Measurements from ENCODE around the gene ZBTB44. TPM values are rescaled to one million over a fixed set of nuclear protein-coding genes. Genes with fewer than 3 reads are reported as not detected.
"Not testable (repeated sequence)": the region's sequence is repeated elsewhere in the genome, so short reads cannot be mapped to it uniquely, and the experiment has no call there.

Gene ZBTB44
- total RNA-seq, 2 experiments from 2014 or later, result 35.0 to 39.8 TPM

DNA sequence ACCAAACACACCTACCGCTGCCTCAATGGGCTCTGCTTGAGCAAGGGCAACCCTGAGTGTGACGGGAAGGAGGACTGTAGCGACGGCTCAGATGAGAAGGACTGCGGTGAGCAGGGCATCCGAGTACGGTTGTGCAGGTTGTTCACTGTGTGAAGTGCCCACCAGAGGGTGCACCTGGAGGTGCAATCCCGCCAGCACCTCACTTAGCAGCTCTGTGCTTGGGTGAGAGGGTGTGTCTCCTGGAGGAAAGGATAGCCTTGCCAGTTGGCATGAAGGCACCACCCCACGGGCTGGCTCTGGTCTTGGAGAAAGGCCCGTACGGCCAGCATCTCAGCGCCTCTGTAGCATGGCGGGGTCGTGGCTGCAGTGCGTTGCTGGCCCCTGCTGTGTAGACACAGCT is 115.8 kb downstream of the ZBTB44 start:
- DNase-seq, result no peak
- Mint-ChIP-seq H3K27me3 (ENCODE audit: low read depth) (no peaks in the 10 kb centered on the region), H3K27ac (no peak overlapping the region), H3K36me3 (ENCODE audit: low read depth) (no peaks in the 10 kb centered on the region), H3K4me1 (ENCODE audit: low read depth) (no peaks in the 10 kb centered on the region), H3K9me3 (no peaks in the 10 kb centered on the region), H3K4me3 (no peak overlapping the region)
- CTCF ChIA-PET, result no interaction called here
- intact Hi-C loops (cut with micrococcal nuclease), result no loop called here

DNA sequence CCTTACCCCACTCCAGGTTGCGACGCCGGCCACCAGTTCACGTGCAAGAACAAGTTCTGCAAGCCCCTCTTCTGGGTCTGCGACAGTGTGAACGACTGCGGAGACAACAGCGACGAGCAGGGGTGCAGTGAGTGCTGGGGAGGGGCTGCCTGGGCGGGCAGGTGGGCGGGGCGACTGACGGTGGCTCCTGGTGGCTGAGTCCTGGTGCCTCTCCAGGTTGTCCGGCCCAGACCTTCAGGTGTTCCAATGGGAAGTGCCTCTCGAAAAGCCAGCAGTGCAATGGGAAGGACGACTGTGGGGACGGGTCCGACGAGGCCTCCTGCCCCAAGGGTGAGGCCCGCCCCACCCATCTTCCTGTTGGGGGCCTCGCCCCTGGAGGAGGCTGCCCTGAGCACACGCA is 116.4 kb downstream of the ZBTB44 start:
- CTCF ChIA-PET, result interaction anchor here (1.2 kb wide), 1 partner anchor 14 kb away, joined by 4 read pairs; no protein-coding TSS in a partner anchor
- DNase-seq, result no peak
- H3K27me3 Mint-ChIP-seq (ENCODE audit: low read depth), result no peaks in the 10 kb centered on the region
- intact Hi-C loops (cut with micrococcal nuclease), result no loop called here
- no peak overlapping the region for H3K27ac Mint-ChIP-seq
- no peaks in the 10 kb centered on the region for H3K36me3 Mint-ChIP-seq (ENCODE audit: low read depth)
- no peaks in the 10 kb centered on the region for H3K9me3 Mint-ChIP-seq
- H3K4me1 Mint-ChIP-seq (ENCODE audit: low read depth), result no peaks in the 10 kb centered on the region
- H3K4me3 Mint-ChIP-seq, result no peak overlapping the region

GRCh38 chr11:130197386-130198035 is 117.2 kb downstream of the ZBTB44 start:
- Mint-ChIP-seq H3K9me3 (no peaks in the 10 kb centered on the region), H3K4me3 (no peak overlapping the region), H3K4me1 (ENCODE audit: low read depth) (no peaks in the 10 kb centered on the region), H3K27me3 (ENCODE audit: low read depth) (no peaks in the 10 kb centered on the region), H3K36me3 (ENCODE audit: low read depth) (no peaks in the 10 kb centered on the region), H3K27ac (no peak overlapping the region)
- CTCF ChIA-PET, result interaction anchor here (1.2 kb wide), 1 partner anchor 15 kb away, joined by 4 read pairs; no protein-coding TSS in a partner anchor
- no peak for DNase-seq
- intact Hi-C loops (cut with micrococcal nuclease), result no loop called here

- H3K4me1 Mint-ChIP-seq (ENCODE audit: low read depth), result no peaks in the 10 kb centered on the region
- H3K4me3 Mint-ChIP-seq, result no peak overlapping the region
- intact Hi-C loops (cut with micrococcal nuclease), result no loop called here
- no peak overlapping the region for H3K27ac Mint-ChIP-seq
- no peak for DNase-seq
- H3K9me3 Mint-ChIP-seq, result no peaks in the 10 kb centered on the region
- H3K36me3 Mint-ChIP-seq (ENCODE audit: low read depth), result no peaks in the 10 kb centered on the region
- CTCF ChIA-PET, result interaction anchor here (0.7 kb wide), 1 partner anchor 235 kb away, joined by 3 read pairs; no protein-coding TSS in a partner anchor
- no peaks in the 10 kb centered on the region for H3K27me3 Mint-ChIP-seq (ENCODE audit: low read depth)
Observed at GRCh38 chr11:130194241-130195023, 120.3 kb downstream of the ZBTB44 start.

DNA sequence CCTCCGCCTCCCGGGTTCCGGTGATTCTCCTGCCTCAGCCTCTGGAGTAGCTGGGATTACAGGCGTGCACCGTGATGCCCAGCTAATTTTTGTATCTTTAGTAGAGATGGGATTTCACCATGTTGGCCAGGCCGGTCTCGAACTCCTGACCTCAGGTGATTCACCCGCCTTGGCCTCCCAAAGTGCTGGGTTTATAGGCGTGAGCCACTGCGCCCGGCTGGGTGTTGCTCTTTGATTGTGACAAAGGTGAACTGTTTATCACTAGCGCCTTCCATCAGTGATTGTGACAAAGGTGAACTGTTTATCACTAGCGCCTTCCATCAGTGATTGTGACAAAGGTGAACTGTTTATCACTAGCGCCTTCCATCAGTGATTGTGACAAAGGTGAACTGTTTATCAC is 121.2 kb downstream of the ZBTB44 start:
- CTCF ChIA-PET, result interaction anchor here (0.7 kb wide), 1 partner anchor 176 kb away, joined by 3 read pairs; no protein-coding TSS in a partner anchor
- H3K27ac Mint-ChIP-seq; intact Hi-C loops (cut with micrococcal nuclease); H3K4me1 Mint-ChIP-seq (ENCODE audit: low read depth); DNase-seq; H3K36me3 Mint-ChIP-seq (ENCODE audit: low read depth); H3K4me3 Mint-ChIP-seq; H3K9me3 Mint-ChIP-seq; H3K27me3 Mint-ChIP-seq (ENCODE audit: low read depth): not testable (repeated sequence)

- Mint-ChIP-seq H3K27ac (no peak overlapping the region), H3K9me3 (no peaks in the 10 kb centered on the region), H3K27me3 (ENCODE audit: low read depth) (no peaks in the 10 kb centered on the region), H3K4me3 (no peak overlapping the region), H3K36me3 (ENCODE audit: low read depth) (no peaks in the 10 kb centered on the region), H3K4me1 (ENCODE audit: low read depth) (no peaks in the 10 kb centered on the region)
- intact Hi-C loops (cut with micrococcal nuclease), result no loop called here
- CTCF ChIA-PET, result no interaction called here
- DNase-seq, result no peak
Observed at GRCh38 chr11:130192845-130193267, 121.9 kb downstream of the ZBTB44 start.

DNA sequence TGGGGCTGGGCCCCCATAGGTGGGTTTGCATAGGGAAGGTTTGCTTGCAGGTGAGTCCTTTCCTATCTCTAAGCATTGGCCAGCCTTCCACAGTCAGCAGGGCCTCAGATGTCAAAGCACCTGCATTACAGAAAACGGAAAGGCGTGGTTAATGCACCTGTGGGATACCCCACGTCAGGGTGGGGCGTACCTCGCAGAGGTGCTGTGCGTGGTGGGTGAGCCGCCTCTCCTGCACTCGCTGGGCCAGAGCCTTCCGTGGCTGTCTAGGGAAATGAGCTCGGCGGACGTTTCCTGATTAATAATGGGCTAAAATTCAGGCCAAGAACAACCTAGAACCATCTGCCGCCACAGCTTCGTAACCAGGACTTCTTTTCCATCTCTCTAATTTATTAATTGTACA is 122.8 kb downstream of the ZBTB44 start:
- Mint-ChIP-seq H3K27ac (no peak overlapping the region), H3K36me3 (ENCODE audit: low read depth) (no peaks in the 10 kb centered on the region), H3K4me1 (ENCODE audit: low read depth) (no peaks in the 10 kb centered on the region), H3K4me3 (no peak overlapping the region), H3K9me3 (no peaks in the 10 kb centered on the region), H3K27me3 (ENCODE audit: low read depth) (no peaks in the 10 kb centered on the region)
- CTCF ChIA-PET, result no interaction called here
- no peak for DNase-seq
- intact Hi-C loops (cut with micrococcal nuclease), result no loop called here

GRCh38 chr11:130190371-130190881 is 124.3 kb downstream of the ZBTB44 start:
- H3K4me3 Mint-ChIP-seq, result no peak overlapping the region
- CTCF ChIA-PET, result no interaction called here
- no peaks in the 10 kb centered on the region for H3K4me1 Mint-ChIP-seq (ENCODE audit: low read depth)
- intact Hi-C loops (cut with micrococcal nuclease), result no loop called here
- no peaks in the 10 kb centered on the region for H3K36me3 Mint-ChIP-seq (ENCODE audit: low read depth)
- H3K27ac Mint-ChIP-seq, result no peak overlapping the region
- no peaks in the 10 kb centered on the region for H3K27me3 Mint-ChIP-seq (ENCODE audit: low read depth)
- no peaks in the 10 kb centered on the region for H3K9me3 Mint-ChIP-seq
- no peak for DNase-seq

DNA sequence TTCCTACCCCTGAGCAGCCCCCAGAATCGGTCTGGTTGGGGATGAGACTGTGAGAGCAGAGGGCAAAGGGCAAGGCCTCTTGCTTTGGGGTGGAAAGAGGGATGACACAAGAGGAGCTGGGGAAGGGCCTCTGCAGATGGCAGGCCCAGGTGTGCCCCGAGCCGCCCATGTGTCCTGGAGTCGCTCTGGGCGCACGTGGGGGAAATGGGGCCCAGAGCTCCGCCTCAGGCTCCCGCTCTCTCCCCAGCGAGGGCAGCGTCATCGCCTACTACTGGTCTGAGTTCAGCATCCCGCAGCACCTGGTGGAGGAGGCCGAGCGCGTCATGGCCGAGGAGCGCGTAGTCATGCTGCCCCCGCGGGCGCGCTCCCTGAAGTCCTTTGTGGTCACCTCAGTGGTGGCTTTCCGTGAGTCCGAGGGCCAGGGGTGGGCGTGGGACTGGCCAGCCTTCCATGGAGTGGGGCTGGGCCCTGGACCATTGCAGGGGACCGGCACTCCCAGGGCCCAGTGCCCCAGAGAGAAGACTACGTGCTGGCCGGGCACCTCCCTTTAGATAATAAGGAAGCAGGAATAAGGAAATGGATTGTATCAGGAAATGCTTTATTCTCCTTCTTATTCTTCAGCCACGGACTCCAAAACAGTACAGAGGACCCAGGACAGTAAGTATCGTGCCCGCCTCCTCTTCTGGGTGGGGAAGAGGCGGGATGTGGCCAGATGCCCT is 125.1 kb downstream of the ZBTB44 start:
- Mint-ChIP-seq H3K4me3 (no peak overlapping the region), H3K27me3 (ENCODE audit: low read depth) (peaks cover 2% of the 10 kb centered on the region), H3K27ac (no peak overlapping the region), H3K4me1 (ENCODE audit: low read depth) (no peaks in the 10 kb centered on the region), H3K36me3 (ENCODE audit: low read depth) (no peaks in the 10 kb centered on the region), H3K9me3 (no peaks in the 10 kb centered on the region)
- CTCF ChIA-PET, result no interaction called here
- intact Hi-C loops (cut with micrococcal nuclease), result no loop called here
- DNase-seq, result no peak

DNA sequence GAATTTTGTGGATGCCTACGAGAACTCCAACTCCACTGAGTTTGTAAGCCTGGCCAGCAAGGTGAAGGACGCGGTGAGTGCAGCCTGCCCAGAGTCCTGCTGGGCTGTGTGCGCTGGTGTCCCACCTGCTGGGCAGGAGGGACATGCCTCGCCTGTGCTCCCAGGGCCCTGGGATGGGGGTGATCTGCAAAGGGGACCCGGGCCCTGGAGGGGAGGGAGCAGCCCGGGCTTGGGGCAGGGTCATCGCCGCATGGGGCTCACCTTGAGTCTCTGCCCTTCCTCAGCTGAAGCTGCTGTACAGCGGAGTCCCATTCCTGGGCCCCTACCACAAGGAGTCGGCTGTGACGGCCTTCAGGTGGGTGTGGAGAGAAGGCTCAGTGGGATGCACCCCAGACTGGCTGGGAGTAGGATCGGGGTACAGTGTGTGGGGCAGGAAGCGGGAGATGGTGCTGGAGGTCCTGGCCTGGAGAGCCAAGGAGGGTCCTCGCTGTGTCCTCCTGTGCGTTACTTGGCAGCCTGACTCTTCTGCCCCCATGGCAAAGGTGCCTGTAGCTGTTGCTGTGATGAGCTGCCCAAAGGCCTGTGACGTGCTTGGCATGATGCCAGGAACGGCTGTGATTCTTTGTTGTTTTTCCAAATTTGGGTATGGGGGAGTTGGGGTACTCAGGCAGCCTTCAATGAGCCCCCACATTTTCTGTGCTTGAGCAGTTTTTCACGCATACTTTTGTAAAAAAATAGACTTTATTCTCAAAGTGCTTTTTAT is 126.0 kb downstream of the ZBTB44 start:
- no peak overlapping the region for H3K27ac Mint-ChIP-seq
- DNase-seq, result no peak
- H3K36me3 Mint-ChIP-seq (ENCODE audit: low read depth), result no peaks in the 10 kb centered on the region
- H3K4me1 Mint-ChIP-seq (ENCODE audit: low read depth), result no peaks in the 10 kb centered on the region
- peaks cover 4% of the 10 kb centered on the region for H3K27me3 Mint-ChIP-seq (ENCODE audit: low read depth)
- H3K9me3 Mint-ChIP-seq, result no peaks in the 10 kb centered on the region
- no peak overlapping the region for H3K4me3 Mint-ChIP-seq
- intact Hi-C loops (cut with micrococcal nuclease), result no loop called here
- CTCF ChIA-PET, result no interaction called here

DNA sequence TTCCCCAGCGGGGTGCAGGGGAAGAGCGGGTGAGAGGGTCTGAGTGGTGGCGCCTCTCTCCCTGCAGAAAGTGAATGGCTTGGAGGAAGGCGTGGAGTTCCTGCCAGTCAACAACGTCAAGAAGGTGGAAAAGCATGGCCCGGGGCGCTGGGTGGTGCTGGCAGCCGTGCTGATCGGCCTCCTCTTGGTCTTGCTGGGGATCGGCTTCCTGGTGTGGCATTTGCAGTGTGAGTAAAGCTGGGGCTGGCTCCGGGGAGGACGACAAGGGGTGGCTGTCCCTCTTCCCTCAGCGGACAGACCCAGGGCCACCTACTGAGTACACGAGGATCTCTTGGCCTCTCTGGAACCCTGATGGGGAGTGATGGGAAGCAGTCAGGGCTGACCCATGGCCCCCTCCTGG is 126.7 kb downstream of the ZBTB44 start:
- CTCF ChIA-PET, result no interaction called here
- Mint-ChIP-seq H3K27ac (no peak overlapping the region), H3K4me3 (no peak overlapping the region), H3K4me1 (ENCODE audit: low read depth) (no peaks in the 10 kb centered on the region), H3K27me3 (ENCODE audit: low read depth) (peaks cover 4% of the 10 kb centered on the region), H3K9me3 (no peaks in the 10 kb centered on the region), H3K36me3 (ENCODE audit: low read depth) (no peaks in the 10 kb centered on the region)
- no peak for DNase-seq
- intact Hi-C loops (cut with micrococcal nuclease), result no loop called here

- intact Hi-C loops (cut with micrococcal nuclease), result no loop called here
- Mint-ChIP-seq H3K9me3 (no peaks in the 10 kb centered on the region), H3K27ac (no peak overlapping the region), H3K36me3 (ENCODE audit: low read depth) (no peaks in the 10 kb centered on the region), H3K4me1 (ENCODE audit: low read depth) (no peaks in the 10 kb centered on the region), H3K27me3 (ENCODE audit: low read depth) (peaks cover 4% of the 10 kb centered on the region), H3K4me3 (no peak overlapping the region)
- no peak for DNase-seq
- CTCF ChIA-PET, result no interaction called here
Observed at GRCh38 chr11:130187096-130187495, 127.6 kb downstream of the ZBTB44 start.

Measured in activated naive CD4-positive, alpha-beta T cell treated with anti-CD3 and anti-CD28 coated beads for 36 hours (primary cell).